Frontal cortex (tissue), 4 donors: ENCODE results near the gene GPR17. TPM values are rescaled to one million over a fixed set of nuclear protein-coding genes. Genes with fewer than 3 reads are reported as not detected.
A peak's percentile ranks its signal among the peaks of the same experiment; 100 is the strongest.

Experiments
- DNase-seq, 2 donors: peaks; one replicate each; pipeline ENCODE4 v3.0.0; 2012; ENCODE audit warnings: low spot score in 2 of 2
- FAIRE-seq: peaks from 2 replicates; lab custom pipeline; 2012; peaks lifted over from hg19 to GRCh38; lab: Jason Lieb, UNC
- total RNA-seq: library from RNA; depleted of rRNA; stranded (reverse); fragments of >200 nt; gene quantifications from one replicate; pipeline ENCODE4 v1.2.3, GENCODE V29; 2014
- donor health status: control.
- donor health status: control.
- donor health status: control.

GPR17 gene
- total RNA-seq, 1 donor from 2014 or later = 4.1 TPM

- FAIRE-seq (no peak), DNase-seq (no peak)
Observed at GRCh38 chr2:127650785-127651380, 4.9 kb downstream of the GPR17 start.

GRCh38 chr2:127651381-127651809 is 5.4 kb downstream of the GPR17 start:
- FAIRE-seq = no peak
- DNase-seq = no peak

GRCh38 chr2:127651971-127652550 is 6.1 kb downstream of the GPR17 start:
- DNase-seq (no peak), FAIRE-seq (no peak)

- no peak for FAIRE-seq
Observed at GRCh38 chr2:127652786-127653357, 6.9 kb downstream of the GPR17 start.

GRCh38 chr2:127653421-127654083 is 7.6 kb downstream of the GPR17 start:
- no peak for FAIRE-seq
- DNase-seq = no peak

More at GRCh38 chr2:127652786-127653357, 6.9 kb downstream of the GPR17 start:
- no peak for DNase-seq

- no peak for FAIRE-seq
- DNase-seq = no peak
Observed at GRCh38 chr2:127654084-127654837, 8.3 kb downstream of the GPR17 start.

- FAIRE-seq = no peak
- no peak for DNase-seq
Observed at GRCh38 chr2:127654838-127655175, 8.9 kb downstream of the GPR17 start.

GRCh38 chr2:127655209-127656073 is 9.5 kb downstream of the GPR17 start:
- FAIRE-seq (no peak), DNase-seq (no peak)

- DNase-seq (no peak), FAIRE-seq (no peak)
Observed at GRCh38 chr2:127656569-127657231, 10.7 kb downstream of the GPR17 start.

GRCh38 chr2:127657232-127657595 is 11.3 kb downstream of the GPR17 start:
- DNase-seq (no peak), FAIRE-seq (no peak)

GRCh38 chr2:127658146-127658545 is 12.2 kb downstream of the GPR17 start:
- no peak for FAIRE-seq
- DNase-seq = no peak

- FAIRE-seq (no peak), DNase-seq (no peak)
Observed at GRCh38 chr2:127658641-127659407, 12.9 kb downstream of the GPR17 start.

GRCh38 chr2:127659408-127660290 is 13.7 kb downstream of the GPR17 start:
- DNase-seq (no peak), FAIRE-seq (no peak)

GRCh38 chr2:127660291-127660578 is 14.3 kb downstream of the GPR17 start:
- FAIRE-seq (no peak), DNase-seq (no peak)

- FAIRE-seq (no peak), DNase-seq (peak in 1 of 2 donors; percentile 70)
Observed at GRCh38 chr2:127661072-127661649, 15.2 kb downstream of the GPR17 start.

- DNase-seq (no peak), FAIRE-seq (no peak)
Observed at GRCh38 chr2:127661949-127662510, 16.1 kb downstream of the GPR17 start.
